Measurements from ENCODE around the gene GSAP.

Gene GSAP

GRCh38 chr7:77360969-77361368 is 55.2 kb downstream of the GSAP start:
- DNase-seq (ENCODE audit: low read depth), result no peak
- TF ChIP-seq CTCF (conservative IDR thresholded peaks at IDR 0.05; ENCODE audit: control insufficient read depth, insufficient read depth, low read depth, low read length), result no peak
- H3K4me3 ChIP-seq (ENCODE audit: control insufficient read depth, low read depth, low read length), result no peak overlapping the region

- H3K4me3 ChIP-seq (ENCODE audit: control insufficient read depth, low read depth, low read length), result no peak overlapping the region
- no peak for TF ChIP-seq CTCF (conservative IDR thresholded peaks at IDR 0.05; ENCODE audit: control insufficient read depth, insufficient read depth, low read depth, low read length)
- DNase-seq (ENCODE audit: low read depth), result no peak
Measured at GRCh38 chr7:77360104-77360503, 56.0 kb downstream of the GSAP start.

GRCh38 chr7:77359599-77359998 is 56.5 kb downstream of the GSAP start:
- H3K4me3 ChIP-seq (ENCODE audit: control insufficient read depth, low read depth, low read length), result no peak overlapping the region
- DNase-seq (ENCODE audit: low read depth), result no peak
- TF ChIP-seq CTCF (conservative IDR thresholded peaks at IDR 0.05; ENCODE audit: control insufficient read depth, insufficient read depth, low read depth, low read length), result no peak

- H3K4me3 ChIP-seq (ENCODE audit: control insufficient read depth, low read depth, low read length), result no peak overlapping the region
- no peak for TF ChIP-seq CTCF (conservative IDR thresholded peaks at IDR 0.05; ENCODE audit: control insufficient read depth, insufficient read depth, low read depth, low read length)
- DNase-seq (ENCODE audit: low read depth), result no peak
Measured at GRCh38 chr7:77354914-77355313, 61.2 kb downstream of the GSAP start.

GRCh38 chr7:77354484-77354883 is 61.7 kb downstream of the GSAP start:
- no peak for TF ChIP-seq CTCF (conservative IDR thresholded peaks at IDR 0.05; ENCODE audit: control insufficient read depth, insufficient read depth, low read depth, low read length)
- no peak for DNase-seq (ENCODE audit: low read depth)

GRCh38 chr7:77353911-77354310 is 62.2 kb downstream of the GSAP start:
- no peak for DNase-seq (ENCODE audit: low read depth)
- no peak for TF ChIP-seq CTCF (conservative IDR thresholded peaks at IDR 0.05; ENCODE audit: control insufficient read depth, insufficient read depth, low read depth, low read length)
- H3K4me3 ChIP-seq (ENCODE audit: control insufficient read depth, low read depth, low read length), result no peak overlapping the region

More at GRCh38 chr7:77354484-77354883, 61.7 kb downstream of the GSAP start:
- H3K4me3 ChIP-seq (ENCODE audit: control insufficient read depth, low read depth, low read length), result no peak overlapping the region

GRCh38 chr7:77353407-77353721 is 62.8 kb downstream of the GSAP start:
- H3K4me3 ChIP-seq (ENCODE audit: control insufficient read depth, low read depth, low read length), result no peak overlapping the region
- no peak for TF ChIP-seq CTCF (conservative IDR thresholded peaks at IDR 0.05; ENCODE audit: control insufficient read depth, insufficient read depth, low read depth, low read length)
- DNase-seq (ENCODE audit: low read depth), result no peak

All from fibroblast of mammary gland (primary cell).